ENCODE results near the gene CIAO2B. TPM values are rescaled to one million over a fixed set of nuclear protein-coding genes. Genes with fewer than 3 reads are reported as not detected.

Gene CIAO2B
- total RNA-seq, 1 donor from 2014 or later = 61.3 TPM

GRCh38 chr16:66927918-66928649 lies 6.1 kb downstream of the CIAO2B start:
- peaks cover 56% of the 10 kb centered on the region for H3K4me1 Mint-ChIP-seq (ENCODE audit: low read depth)
- TF ChIP-seq CTCF (IDR thresholded peaks at IDR 0.05) = no peak
- H3K4me3 Mint-ChIP-seq (ENCODE audit: unreplicated experiment) = no peak overlapping the region
- no peak overlapping the region for H3K27ac Mint-ChIP-seq (ENCODE audit: unreplicated experiment)
- DNase-seq (ENCODE audit: low spot score) = no peak
- H3K9me3 Mint-ChIP-seq (ENCODE audit: low read depth) = no peaks in the 10 kb centered on the region
- peaks cover 2% of the 10 kb centered on the region for H3K36me3 Mint-ChIP-seq (ENCODE audit: low read depth)
- H3K27me3 Mint-ChIP-seq (ENCODE audit: low read depth) = peaks cover 3% of the 10 kb centered on the region

GRCh38 chr16:66926961-66927436 lies 7.2 kb downstream of the CIAO2B start:
- DNase-seq (ENCODE audit: low spot score) = no peak
- Mint-ChIP-seq H3K9me3 (ENCODE audit: low read depth) (no peaks in the 10 kb centered on the region), H3K4me1 (ENCODE audit: low read depth) (peaks cover 50% of the 10 kb centered on the region), H3K27me3 (ENCODE audit: low read depth) (peaks cover 3% of the 10 kb centered on the region), H3K4me3 (ENCODE audit: unreplicated experiment) (no peak overlapping the region), H3K27ac (ENCODE audit: unreplicated experiment) (peak overlapping the region; percentile 70), H3K36me3 (ENCODE audit: low read depth) (no peaks in the 10 kb centered on the region)
- TF ChIP-seq CTCF (IDR thresholded peaks at IDR 0.05) = no peak

GRCh38 chr16:66926171-66926947 lies 7.8 kb downstream of the CIAO2B start:
- H3K27ac Mint-ChIP-seq (ENCODE audit: unreplicated experiment) = peak overlapping the region; percentile 70
- peak overlapping the region; percentile 70 for H3K4me3 Mint-ChIP-seq (ENCODE audit: unreplicated experiment)
- H3K9me3 Mint-ChIP-seq (ENCODE audit: low read depth) = no peaks in the 10 kb centered on the region
- peaks cover 50% of the 10 kb centered on the region for H3K4me1 Mint-ChIP-seq (ENCODE audit: low read depth)
- no peak for DNase-seq (ENCODE audit: low spot score)
- H3K36me3 Mint-ChIP-seq (ENCODE audit: low read depth) = no peaks in the 10 kb centered on the region
- TF ChIP-seq CTCF (IDR thresholded peaks at IDR 0.05) = no peak
- peaks cover 5% of the 10 kb centered on the region for H3K27me3 Mint-ChIP-seq (ENCODE audit: low read depth)

- DNase-seq (ENCODE audit: low spot score) = peak; percentile 79
- Mint-ChIP-seq H3K27me3 (ENCODE audit: low read depth) (peaks cover 5% of the 10 kb centered on the region), H3K36me3 (ENCODE audit: low read depth) (no peaks in the 10 kb centered on the region), H3K4me3 (ENCODE audit: unreplicated experiment) (peak within 1 kb of the TSS; percentile 70), H3K4me1 (ENCODE audit: low read depth) (peaks cover 50% of the 10 kb centered on the region), H3K9me3 (ENCODE audit: low read depth) (no peaks in the 10 kb centered on the region), H3K27ac (ENCODE audit: unreplicated experiment) (peak within 1 kb of the TSS; percentile 49)
- TF ChIP-seq CTCF (IDR thresholded peaks at IDR 0.05) = no peak
Measured at GRCh38 chr16:66925322-66925840, 8.8 kb downstream of the CIAO2B start, which contains the start of gene RRAD. TSS of gene RRAD (minus strand) at chr16:66925535. CDS start at chr16:66925179, 356 bp downstream.

Measured in chondrocyte (in vitro differentiated cells).